Fibroblast of pulmonary artery (primary cell): ENCODE measurements around the gene FTO.

Experiments used
- DNase-seq: peaks from one replicate; pipeline ENCODE4 v3.0.0-alpha.2; 2010; ENCODE audit warnings: low read depth
- H3K4me3 ChIP-seq: replicated peaks from 2 replicates; pipeline ENCODE4 v1.5.1; 2011; ENCODE audit warnings: low read depth, mild to moderate bottlenecking, control low read depth, low read length, moderate library complexity
- CTCF ChIP-seq: IDR thresholded peaks from 2 replicates; pipeline ENCODE4 v1.5.1; 2011; ENCODE audit warnings: mild to moderate bottlenecking, control low read depth, low read length, inconsistent platforms; ENCODE audit errors: missing control alignments

The FTO gene

GRCh38 chr16:53775821-53776431, 72.0 kb downstream of the FTO start:
- peak; percentile 96 for DNase-seq
- TF ChIP-seq CTCF = no peak
- no peak overlapping the region for H3K4me3 ChIP-seq

GRCh38 chr16:53779186-53779585, 75.2 kb downstream of the FTO start:
- DNase-seq = no peak
- H3K4me3 ChIP-seq = no peak overlapping the region
- no peak for TF ChIP-seq CTCF

DNA sequence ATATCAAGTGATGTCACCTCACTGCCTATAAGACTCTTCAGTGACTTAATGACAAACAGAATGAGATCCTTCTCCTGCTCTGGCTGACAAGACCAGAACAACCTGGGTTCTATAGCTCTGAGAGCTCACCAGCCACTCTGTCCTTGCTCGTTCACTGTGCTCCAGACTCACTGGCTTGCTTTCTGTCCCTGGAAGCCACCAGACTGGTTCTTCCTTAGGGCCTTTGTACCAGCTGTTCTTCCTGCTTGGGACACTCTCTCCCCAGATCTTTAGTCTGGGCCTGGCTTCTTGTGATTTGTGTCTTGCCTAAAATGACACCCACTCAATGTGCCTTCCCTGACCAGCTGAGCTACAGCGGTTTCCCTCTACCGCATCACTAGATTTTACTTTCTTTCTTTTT, 76.1 kb downstream of the FTO start:
- H3K4me3 ChIP-seq = no peak overlapping the region
- no peak for TF ChIP-seq CTCF
- no peak for DNase-seq

DNA sequence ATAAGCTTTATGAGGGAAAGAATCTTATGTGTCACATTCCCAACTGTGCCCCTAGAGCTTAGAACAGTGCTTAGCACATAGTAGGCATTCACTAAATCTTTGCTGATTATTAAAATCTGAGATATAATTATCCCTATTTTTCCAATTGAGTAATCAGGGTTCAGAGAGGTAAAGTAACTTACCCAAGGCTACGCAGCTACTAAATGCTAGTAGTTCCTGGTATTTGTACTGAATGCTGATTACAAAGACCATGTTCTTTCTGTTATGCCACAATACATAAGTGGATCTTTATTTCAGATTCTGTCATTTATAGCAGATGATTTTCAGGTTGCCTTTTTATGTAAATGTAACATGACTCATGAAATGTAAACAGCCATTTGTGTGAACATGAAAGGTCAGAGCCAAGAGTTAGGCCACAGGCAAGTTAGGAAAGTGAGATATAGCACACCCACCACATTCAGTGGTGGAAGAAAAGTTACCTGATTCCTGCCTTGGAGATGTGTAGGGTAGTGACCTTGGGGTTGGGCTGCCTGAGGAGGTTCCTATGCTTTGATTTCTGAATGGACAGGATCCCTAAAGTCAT, 77.2 kb downstream of the FTO start:
- no peak for DNase-seq
- no peak for TF ChIP-seq CTCF
- no peak overlapping the region for H3K4me3 ChIP-seq

- no peak for DNase-seq
- no peak for TF ChIP-seq CTCF
- H3K4me3 ChIP-seq = no peak overlapping the region
Observed at GRCh38 chr16:53782148-53782547, 78.2 kb downstream of the FTO start.

DNA sequence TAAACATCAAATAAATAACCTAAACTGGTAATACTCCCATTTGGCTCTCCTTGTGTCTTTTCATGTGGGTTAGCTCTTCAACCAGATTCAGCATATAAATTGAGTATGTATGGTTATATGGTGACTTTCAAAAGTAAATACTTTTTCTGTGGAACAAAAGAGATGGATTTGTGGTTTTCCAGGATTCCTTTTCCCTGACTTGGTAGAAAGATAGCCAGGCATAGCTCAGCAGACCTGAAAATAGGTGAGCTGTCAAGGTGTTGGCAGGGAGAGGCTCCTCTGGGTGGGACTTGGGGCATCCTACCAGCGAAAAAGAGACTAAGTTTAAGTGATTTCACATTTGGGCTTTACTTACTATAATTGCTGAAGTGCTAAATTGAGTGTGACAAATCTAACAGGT, 80.3 kb downstream of the FTO start:
- DNase-seq = no peak
- TF ChIP-seq CTCF = no peak
- H3K4me3 ChIP-seq = no peak overlapping the region

- no peak overlapping the region for H3K4me3 ChIP-seq
- no peak for TF ChIP-seq CTCF
- DNase-seq = peak; percentile 54
Observed at GRCh38 chr16:53785044-53785443, 81.1 kb downstream of the FTO start.
